NCI-H1417 (cell line): Measurements from ENCODE around the gene SLC18A3.

ENCODE experiments used
- DNase-seq, 3 experiments: peaks; one replicate each; lab custom pipeline; 2025; lab: John Stamatoyannopoulos, UW

Gene SLC18A3

GRCh38 chr10:49596493-49596809 is 13.7 kb upstream of the SLC18A3 start:
- no peak for DNase-seq

- DNase-seq: no peak
These were observed 13.3 kb upstream of the SLC18A3 start for GRCh38 chr10:49596836-49597235.

DNA sequence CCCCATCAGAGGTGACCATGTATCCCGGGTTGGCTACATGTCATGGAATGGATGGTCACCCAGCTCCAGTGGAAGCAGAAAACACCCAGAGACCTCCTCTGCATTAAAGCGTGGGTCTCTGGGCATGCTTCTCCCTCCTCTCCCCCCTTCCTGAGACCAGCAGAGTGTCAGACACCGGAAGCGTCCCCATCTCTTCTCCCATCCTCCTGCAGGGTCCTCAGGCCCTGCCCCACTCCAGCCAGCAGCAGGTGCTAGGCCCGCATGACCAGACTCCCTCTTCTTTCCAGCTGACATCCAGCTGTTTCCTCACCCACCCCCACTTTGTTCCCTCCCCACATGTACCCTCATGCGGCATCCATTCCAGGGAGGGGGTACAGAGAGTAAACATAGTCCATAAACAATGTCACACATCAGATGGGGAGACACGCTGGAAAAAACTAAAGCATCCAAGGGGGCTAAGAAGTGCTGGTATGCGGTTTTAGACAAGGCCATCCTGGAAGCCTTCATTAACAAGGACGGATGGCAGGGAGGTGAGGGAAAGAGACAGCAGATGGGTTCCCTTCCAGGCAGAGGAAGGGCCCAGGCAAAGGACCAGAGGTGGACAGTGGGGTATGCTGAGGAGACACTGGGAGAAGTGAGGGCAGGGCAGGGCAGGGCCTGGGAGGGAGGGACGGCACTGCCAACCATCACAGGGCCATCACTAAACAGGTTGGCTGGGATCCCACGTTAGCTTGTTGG is 12.5 kb upstream of the SLC18A3 start:
- no peak for DNase-seq

DNA sequence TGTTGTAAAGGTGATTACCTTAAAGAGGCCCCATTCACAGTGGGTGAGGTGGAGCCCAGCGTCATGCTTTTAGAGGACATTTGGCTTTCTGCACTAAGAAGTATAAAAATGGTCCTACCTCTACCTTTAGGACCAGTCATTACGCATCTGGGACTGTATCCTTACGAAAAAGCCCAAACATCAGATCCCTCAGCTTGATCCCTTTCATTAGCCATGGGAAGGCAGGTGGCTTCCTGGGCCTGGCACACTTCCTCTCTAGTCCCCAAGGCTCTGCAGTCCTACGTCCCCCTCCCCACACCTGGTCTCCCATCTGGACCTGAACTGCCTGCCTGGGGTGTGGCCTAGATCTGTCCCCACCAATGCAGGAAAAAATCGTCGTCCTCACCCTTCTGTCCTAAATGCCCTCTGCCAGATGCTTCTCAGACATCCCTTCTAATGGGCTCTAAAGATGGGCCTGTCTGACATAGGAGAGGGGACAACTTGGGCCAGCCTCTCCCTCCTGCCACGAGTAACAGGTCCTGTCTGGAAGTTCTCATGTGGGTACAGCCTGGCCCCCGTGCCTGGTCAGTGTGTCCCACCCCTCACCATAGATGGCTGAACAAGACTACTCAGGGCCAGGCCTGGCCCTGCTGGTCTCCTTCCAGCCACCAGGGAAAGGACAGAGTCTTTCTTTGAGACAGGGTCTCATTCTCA is 11.8 kb upstream of the SLC18A3 start:
- no peak for DNase-seq

DNA sequence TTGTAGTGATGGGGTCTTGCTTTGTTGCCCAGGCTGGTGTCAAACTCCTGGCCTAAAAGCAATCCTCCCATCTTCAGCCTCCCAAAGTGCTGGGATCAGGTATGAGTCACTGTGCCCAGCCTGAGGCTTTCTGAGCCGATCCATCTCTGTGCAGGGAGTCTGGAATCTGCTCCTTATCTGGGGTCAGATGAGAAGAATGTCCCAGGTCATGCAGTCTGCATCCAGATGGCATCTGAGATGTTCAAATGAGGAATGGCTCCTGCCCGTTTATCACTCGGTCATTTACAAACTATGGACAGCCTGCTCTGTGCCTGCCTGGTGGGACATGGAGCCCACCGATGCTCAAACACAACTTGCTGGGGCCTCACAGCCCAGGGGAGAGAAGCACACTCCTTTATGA is 11.1 kb upstream of the SLC18A3 start:
- DNase-seq: no peak

DNA sequence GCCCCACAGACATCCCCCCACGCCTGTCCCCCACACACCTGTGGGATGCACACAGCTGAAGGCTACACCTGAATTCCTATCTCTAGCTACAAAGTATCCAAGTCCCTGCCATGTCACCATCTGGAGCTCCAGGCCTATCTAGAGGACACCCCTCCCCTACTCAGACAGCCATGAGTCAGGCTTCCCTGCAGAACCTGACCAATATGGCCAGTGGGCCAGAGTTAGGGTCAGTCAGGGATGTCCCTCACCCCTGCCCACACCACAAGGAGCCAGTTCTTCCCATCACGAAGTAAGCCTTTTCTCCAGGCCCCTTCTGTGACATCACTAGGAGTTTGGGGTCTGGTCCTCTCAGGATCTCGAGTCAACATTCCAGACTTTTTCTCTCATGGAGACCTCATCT is 10.6 kb upstream of the SLC18A3 start:
- no peak for DNase-seq

GRCh38 chr10:49600046-49600445 is 10.1 kb upstream of the SLC18A3 start:
- no peak for DNase-seq

- no peak for DNase-seq
These were observed 9.2 kb upstream of the SLC18A3 start for GRCh38 chr10:49600781-49601400.

DNA sequence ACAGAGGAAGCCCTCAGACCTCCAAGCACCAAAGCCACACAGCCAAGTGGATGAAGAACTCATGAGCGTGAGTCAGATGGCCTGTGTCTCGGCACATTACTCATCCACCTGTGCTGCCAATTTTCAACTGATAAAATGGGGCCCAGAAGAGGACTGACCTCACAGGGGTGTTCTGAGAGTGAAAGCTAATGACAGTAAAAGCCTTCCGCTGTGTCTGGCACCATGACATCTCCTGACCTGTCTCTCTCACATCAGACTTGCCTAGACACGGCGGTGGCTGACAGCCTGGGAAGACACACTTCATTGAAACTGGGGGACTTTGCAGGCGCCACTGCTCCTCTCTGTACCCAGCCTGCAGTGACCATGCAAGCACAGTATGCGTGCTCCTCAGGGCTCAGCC is 8.3 kb upstream of the SLC18A3 start:
- DNase-seq: no peak

DNA sequence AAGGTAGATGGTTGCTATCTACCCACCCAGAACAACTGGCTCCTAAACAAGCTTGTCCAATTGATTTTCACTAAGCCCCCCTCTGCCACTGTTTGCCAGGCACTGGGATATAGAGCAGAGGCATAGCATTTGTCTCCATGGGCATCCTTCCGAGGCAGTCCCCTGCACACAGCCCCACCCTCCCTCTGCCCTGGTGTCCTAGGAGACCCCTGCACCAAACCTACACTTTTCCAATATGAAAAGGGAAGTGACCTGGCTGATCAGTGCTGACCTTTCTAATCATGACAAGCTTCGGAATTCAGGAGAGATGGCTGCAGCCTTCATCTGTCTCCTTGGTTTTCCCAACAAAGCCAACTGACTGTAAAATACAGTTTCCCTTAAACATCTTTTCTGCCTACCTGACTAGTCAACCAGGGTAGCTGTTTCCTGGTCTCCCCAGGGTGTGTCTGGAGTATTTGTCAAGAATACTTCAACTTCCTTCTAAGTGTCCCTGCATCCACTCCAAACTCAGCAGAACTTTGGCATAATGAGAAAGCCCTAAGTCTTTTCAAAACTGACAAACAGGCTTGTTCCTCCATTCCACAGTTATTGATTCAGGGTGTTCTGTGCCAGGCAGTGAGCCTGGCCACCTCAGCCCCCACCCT is 7.6 kb upstream of the SLC18A3 start:
- no peak for DNase-seq

GRCh38 chr10:49605216-49605938 is 4.7 kb upstream of the SLC18A3 start:
- DNase-seq: no peak

DNA sequence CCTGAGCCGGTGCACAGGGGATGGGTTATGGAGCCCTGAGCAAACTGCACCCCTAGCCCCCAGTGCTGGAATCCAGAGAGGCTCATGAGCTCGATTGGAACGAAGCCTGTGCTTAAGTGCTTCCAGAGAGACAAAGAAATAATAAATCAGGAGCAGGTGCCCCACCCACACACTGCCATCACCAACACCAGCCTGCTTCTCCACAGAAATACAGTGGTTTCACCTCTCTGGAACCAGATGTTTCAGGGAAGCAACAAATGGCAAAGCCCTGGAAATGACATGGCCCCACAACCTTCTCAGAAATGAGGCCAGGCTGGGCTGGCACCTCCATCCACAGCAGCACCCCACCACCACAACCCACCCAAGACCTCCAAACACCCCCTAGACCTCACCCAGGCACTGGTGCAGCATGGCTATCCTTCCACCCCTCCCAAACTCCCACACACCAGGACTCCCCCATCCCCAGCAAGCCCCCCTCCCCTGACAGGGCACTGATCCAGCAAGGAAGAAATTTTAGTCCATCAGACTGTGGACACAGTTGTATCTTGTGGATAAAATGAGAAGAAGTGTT is 4.1 kb upstream of the SLC18A3 start:
- no peak for DNase-seq

DNA sequence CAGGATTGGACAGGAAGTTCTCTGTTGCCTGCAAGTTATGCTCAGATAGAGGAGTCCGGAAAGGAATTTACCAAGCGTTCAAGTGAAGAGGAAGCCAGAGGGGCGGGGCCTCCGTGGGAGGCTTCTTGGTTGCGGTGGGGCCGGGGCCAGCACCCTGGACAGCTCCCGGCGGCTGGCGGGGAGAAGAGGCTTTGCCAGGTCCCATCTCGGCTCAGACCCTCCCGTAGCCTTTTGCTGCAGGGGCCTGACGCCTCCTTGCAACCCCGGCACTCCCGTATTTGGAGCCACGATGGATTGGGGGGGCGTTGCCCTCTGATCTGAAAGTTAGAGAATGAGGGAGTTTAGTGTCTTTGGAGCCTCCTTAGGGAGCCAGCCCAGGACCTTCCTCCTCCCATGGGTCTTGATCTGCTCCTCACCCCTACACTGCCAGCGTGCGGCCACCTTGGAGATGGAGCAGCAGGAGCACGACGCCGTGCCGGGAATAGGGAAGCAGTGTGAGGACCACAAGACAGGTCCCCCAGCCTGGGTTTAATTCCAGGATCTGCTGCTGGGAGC is 3.1 kb upstream of the SLC18A3 start:
- DNase-seq: no peak

- DNase-seq: peak in 1 of 3 experiments; percentile 36
These were observed 1.7 kb upstream of the SLC18A3 start for GRCh38 chr10:49608166-49609005.

DNA sequence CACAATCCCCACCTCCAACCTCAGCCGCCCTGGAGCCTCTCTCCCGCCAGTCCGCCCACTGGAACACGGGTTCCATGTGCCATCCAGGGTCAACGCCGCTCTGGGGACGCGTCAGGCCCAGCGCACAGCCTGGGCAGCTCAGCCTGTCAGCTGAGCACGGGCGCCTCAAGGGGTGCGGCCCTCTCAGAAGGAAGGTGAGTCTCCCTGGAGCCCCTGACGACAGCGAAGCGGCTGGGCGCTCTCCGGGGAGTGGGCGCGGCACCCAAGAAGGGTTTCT is 1.2 kb upstream of the SLC18A3 start:
- peak in 2 of 3 experiments; percentile 37 to 42 for DNase-seq

DNA sequence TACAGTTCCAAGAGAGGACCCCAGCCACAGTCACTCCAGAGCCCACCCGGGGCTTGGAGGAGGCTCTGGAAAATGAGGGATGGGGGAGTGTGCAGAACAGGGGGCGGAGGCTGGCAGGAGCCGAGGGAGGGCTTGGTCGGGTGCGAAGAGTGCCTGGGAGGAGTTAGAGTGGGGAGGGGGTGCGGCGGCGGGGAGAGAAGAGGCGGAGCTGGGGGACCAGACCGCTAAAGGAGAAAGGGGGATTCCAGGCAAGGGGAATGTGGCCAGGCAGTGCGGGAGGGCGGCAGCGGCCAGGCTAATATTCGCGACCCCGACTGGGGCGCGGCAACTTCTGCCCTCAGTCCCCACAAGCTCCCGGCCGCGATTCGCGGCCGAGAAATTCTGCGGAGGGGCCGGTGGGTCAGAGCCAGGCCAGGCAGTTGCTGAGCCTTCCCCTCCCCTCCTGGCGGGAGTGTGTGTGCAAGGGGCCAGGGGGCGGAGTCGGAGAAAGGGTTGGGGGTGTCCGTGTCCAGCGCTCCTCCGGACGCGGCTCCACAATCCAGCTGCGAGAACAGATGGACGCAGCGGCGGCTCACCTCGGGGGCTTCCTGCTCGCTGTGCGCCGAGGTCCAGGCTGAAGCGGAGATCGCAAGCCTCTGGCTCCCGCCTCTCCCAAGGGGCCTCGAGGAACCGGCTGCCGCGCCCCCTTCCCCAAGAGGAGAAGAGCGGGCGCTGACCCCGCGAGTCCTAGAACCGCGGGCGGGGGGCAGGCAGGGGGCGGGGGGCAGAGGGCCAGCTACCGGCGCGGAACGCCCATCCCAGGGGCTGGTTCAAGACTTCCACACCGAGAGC is 612 bp upstream of the SLC18A3 start:
- peak in 2 of 3 experiments; percentile 60 to 69 for DNase-seq

DNA sequence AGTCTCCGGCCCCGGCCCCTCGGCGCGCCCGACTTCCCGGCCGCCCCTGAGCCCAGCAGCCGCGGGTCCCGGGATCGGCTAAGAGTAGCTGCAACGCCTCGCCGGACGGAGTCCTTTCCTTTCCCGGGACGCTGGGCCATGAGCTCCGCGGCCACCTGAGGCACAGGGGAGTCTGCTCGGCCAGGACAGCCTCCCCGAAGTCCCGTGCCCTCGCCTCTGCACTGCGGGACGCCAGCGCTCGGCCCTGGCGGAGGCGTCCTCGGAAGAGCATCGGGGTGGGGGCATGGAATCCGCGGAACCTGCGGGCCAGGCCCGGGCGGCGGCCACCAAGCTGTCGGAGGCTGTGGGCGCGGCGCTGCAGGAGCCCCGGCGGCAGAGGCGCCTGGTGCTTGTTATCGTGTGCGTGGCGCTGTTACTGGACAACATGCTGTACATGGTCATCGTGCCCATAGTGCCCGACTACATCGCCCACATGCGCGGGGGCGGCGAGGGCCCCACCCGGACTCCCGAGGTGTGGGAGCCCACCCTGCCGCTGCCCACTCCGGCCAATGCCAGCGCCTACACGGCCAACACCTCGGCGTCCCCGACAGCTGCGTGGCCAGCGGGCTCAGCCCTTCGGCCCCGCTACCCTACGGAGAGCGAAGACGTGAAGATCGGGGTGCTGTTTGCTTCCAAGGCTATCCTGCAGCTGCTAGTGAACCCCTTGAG is 502 bp downstream of the SLC18A3 start:
- DNase-seq: peak in 1 of 3 experiments; percentile 36

GRCh38 chr10:49611166-49611815 is 1.2 kb downstream of the SLC18A3 start:
- no peak for DNase-seq
